HG02840 (cell line): ENCODE results near the gene TUBA4B.

ENCODE experiments used
- ATAC-seq: cut with Tn5 transposase; IDR thresholded peaks from one replicate; pipeline ENCODE4 v1.9.1; 2021; ENCODE audit warnings: mild to moderate bottlenecking, moderate library complexity, moderate number of reproducible peaks; ENCODE audit not compliant: unreplicated experiment, low FRiP score

Gene TUBA4B

DNA sequence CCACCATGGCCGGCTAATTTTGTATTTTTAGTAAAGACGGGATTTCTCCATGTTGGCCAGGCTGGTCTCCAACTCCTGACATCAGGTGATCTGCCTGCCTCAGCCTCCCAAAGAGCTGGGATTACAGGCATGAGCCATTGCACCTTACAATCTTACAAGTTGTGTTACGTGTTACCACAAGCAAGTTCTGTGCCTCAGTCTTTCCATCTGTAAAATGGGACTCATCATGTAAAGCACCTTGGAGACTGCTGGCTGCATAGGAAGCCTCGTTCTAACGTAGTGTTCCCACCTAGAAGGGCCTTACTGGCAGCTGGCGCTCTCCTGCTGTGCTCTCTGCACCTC is 36.1 kb downstream of the TUBA4B start:
- ATAC-seq, result no peak

DNA sequence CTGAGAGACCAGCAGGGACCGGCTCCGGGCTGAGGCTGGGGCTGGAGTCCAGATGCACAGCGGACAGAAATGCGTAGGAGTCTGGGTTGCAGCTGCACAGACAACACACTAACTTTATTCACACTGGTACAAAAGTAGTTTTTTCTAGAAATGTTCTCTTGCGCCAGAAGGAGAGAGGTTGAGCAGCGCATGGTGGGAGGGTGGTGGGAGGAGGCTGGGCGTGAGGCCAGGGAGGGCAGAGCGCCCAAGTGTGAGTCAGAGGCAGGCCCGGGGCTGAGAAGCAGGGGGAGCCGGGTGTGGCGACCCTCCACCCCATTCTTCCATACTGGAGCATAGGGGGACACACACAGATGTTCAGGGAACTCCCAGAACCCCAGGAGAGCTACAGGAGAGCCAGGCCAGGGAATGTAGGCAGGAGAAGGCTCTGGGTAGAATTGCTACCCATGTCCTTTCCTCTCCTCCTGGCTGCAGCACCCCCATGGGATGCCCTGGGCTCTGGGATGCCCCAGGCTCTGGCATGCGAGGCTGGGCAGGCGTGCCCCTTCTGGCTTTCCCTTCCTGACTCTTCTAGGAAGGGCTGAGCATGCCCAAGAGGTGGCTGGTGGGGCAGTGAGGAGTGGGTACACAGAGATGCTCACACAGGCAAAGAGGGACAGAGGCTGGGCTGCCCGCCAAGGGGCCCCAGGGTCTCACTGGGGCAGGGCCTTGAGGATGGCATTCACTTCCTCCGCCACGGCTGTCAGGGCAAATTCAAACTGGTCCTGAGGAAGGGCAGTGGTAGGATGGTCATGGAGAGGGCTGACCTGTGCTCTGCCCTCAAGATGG is 36.7 kb downstream of the TUBA4B start:
- ATAC-seq, result no peak

DNA sequence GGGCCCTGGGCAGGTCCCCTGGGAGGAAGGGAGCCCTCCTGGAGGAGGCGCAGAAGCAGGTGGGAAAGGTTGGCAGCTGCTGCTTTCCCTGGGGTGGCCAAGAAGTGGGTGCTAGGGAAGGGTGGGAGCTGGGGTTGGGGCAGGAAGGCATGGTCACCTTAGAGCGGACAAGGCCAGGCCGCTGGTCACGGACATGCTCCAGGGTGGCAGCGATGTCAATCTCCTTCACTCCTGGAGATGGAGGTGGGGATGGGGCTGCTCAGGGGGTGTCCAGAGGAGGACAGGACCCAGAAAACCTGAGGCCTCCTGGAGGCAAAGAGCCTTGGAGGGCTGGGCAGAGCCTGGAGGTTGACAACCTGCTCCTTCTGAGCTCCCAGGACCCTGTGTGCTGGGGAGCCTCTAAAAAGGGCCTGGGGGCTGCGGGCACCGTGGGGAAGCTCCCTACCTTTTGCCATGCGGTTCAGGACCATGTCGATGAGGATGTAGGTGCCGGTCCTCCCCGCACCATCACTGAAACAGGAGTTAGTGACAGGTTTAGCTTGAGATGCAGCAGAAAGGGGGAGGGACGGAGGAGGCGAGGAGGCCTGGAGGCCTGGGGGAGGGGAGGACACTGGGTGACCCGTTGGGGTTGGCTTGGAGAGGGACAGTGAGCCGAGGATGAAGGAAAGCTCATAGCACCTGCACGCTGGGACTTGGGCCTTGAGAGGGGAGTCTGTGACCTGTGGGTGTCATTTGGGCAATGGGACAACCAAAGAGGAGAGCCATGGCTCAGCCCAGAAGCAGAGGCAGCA is 37.5 kb downstream of the TUBA4B start:
- no peak for ATAC-seq

GRCh38 chr2:219291394-219291793 is 38.4 kb downstream of the TUBA4B start:
- ATAC-seq, result no peak

DNA sequence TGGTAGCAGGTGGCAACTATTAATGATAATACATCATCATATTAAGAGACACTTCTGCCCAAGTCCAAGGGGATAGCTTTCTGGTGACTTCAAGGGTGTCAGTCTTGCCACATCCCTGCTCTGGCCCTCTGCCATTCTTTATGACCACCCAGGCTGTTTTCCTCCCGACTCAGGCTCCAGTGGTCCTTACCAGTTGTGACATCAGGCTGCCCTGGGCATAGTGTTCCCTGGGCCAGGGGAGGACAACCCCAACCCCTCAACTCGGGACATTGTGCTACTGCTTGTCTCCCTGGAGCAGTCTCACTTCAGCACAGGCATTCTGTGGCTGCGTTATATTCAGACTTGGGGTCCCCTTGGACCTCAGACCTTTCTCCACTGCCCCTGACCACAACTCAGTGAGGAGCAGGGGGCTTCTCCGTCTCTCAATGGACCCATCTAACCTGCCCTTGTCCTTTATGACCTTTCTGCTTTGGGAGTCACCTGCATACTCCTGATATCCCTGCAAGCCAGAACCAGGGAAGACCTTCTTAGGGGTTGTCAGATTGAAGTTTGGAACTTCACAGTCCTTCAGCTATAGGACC is 39.0 kb downstream of the TUBA4B start:
- no peak for ATAC-seq

DNA sequence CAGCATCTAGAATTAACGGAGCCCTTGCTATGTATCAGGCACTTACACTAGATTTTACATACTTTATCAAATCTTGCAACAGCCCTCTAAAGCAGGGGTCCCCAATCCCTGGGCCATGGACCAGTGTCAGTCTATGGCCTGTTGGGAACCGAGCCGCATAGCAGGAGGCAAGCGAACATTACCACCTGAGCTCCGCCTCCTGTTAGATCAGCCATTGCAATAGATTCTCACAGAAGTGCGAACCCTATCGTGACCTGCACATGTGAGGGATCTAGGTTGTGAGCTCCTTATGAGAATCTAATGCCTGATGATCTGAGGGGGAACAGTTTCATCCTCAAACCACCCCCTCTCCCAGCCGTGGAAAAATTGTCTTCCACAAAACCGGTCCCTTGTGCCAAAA is 39.6 kb downstream of the TUBA4B start:
- no peak for ATAC-seq

DNA sequence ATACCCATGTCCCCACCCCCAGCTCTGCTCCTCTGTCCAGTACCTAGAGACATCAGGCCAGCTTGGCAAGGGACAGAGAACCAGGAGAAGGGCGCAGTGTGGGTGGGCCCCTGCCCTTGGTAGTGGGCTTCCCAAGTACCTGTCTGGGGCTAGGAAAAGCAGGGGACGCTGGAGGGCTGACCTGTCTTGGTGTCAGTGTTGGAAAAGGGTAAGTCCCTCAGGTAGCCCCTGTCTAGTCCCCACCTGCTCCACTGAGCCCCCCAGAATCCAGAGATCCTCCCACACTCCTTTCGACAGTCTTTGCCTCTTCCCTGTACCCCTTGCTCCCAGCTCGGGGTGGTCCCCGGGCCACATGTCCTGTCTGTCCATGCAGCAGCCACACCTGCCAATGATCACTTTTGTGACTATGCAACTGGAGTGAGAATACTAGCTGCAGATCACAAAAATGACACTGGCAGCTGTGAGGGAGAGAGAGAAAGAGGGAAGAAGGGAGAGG is 40.7 kb downstream of the TUBA4B start:
- ATAC-seq, result no peak

DNA sequence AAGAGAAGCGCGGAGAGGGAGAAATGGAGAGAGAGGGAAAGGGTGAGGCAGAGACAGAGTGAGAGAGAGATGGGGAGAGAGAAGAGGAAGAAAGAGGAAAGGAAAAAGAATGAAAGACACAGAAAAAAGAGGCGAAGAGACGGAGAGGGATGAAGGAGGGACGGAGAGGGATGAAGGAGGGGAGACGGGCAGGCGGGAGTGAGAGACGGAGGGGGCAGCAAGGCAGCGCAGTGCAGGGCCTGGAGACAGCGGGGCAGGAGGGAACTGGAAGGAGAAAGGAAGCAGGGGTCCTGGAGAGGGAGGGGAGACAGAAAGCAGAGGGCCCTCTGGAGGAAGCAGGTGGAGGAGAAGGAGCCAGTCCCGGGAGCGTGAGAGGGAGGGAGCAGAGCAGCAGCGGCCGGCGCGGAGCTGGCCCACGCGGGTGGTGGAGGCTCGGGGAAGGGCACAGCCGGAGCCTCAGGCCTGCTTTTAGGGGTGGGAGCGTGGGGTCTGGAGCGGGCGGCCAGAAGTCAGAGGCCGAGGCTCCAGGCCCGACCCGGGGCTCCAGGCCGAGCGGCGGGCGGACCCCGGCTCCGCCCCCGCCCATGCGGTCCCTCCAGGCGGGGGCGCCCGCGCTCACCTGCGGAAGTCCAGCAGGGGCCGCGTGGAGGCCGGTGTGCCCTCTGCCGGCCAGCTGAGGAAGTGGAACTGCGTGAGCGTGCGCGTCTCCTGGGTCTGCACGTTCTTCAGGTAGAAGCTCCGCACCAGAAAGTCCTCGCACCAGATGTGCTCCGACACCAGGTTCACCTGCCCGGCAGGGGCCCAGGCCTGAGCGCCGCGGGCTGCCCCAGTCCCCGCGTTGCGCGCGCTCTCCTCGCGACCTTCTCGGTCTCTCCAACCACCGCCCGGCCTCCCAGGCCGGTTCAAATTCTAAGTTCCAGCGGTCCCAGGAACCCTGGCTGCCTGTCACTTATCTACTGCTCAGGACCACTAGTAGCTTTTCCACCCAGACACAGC is 41.6 kb downstream of the TUBA4B start:
- ATAC-seq, result peak; percentile 72

DNA sequence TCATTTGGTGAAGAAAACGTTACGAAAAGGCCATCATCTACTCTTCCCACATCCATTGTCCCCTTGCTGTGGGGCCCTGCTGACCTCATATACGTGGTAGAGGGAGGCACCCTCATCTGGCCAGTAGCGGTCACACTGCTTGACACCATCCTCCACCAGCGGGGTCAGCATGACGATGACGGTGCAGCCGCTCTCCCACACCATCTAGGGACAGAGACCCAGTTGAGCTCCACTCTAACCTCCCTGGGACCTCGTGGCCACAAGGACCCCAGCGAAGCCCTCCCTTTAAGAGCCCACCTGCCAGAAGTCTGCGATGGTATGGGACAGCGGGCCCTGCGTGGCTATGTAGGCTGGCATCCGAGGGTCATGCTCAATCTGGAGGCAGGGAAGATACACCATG is 43.1 kb downstream of the TUBA4B start:
- ATAC-seq, result no peak

DNA sequence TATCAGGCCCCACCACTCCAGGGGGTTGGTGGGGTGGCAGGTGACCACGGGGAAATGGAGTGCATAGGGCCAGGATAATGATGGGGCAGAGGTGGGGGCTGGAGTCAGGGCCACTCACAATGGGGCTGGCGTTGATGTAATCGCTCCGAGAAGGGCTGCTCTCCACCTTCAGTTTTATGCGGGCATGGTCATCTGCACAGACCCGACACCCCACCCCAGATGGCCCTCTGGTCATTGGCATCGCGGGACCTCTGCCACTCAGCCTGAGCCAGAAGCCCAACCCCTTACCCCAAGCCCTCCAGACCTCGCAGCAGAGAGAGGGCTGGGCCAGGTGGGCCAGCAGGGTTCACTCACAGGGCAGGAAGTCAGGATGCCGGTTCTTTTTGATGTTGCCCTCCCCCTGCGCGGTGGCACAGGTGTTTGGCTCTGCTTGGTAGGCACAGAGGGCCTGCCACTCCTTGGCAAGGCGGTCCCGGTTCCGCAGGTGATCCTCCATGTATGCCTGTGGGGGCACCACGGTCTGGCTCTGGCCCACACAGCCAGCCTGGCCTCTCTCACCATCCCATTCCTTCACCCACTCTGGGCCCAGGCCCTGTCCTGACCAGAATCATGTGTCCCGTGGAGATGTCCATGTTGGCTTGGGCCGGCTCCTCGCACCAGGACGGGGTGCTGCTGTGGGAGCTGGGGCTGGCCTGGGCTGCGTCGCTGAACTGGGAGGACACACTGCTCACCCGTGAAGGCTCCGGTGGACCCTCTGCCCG is 43.8 kb downstream of the TUBA4B start:
- ATAC-seq, result no peak

GRCh38 chr2:219297766-219298456 is 44.9 kb downstream of the TUBA4B start:
- no peak for ATAC-seq

DNA sequence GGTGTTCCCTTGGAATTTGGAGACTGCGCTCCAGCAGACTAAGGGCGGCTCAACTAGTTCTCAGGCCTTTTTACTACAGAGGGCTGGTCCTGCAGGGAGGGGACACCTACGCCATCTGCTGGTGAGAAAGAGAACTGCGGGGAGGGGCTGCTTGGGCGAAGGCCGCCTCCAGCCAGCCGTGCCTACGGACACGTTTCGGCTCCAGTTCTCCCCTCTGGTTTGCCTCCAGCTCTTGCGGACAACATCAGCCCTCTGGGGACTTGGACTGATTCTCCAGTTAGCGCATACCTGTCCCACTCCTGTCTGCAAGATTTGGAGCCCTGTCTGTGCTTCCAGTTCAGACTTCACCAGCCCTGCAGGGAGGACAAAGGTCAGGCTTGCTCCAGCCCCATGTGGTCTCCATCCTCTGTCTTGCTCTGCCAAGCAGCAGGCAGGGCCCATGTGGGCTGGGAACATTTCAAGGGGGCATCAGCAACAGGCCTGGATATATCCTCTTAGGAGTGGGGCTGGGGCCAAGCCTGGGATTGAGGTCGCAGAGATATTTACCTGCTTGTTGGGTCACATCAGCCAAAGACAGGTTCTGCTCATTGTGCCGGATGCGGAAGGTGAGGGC is 45.8 kb downstream of the TUBA4B start:
- ATAC-seq, result no peak

- no peak for ATAC-seq
Observed at GRCh38 chr2:219299372-219299760, 46.3 kb downstream of the TUBA4B start.

- ATAC-seq, result no peak
Observed at GRCh38 chr2:219300022-219300421, 47.0 kb downstream of the TUBA4B start.

- no peak for ATAC-seq
Observed at GRCh38 chr2:219302412-219302968, 49.4 kb downstream of the TUBA4B start.

- ATAC-seq, result no peak
Observed at GRCh38 chr2:219304223-219304622, 51.2 kb downstream of the TUBA4B start.

DNA sequence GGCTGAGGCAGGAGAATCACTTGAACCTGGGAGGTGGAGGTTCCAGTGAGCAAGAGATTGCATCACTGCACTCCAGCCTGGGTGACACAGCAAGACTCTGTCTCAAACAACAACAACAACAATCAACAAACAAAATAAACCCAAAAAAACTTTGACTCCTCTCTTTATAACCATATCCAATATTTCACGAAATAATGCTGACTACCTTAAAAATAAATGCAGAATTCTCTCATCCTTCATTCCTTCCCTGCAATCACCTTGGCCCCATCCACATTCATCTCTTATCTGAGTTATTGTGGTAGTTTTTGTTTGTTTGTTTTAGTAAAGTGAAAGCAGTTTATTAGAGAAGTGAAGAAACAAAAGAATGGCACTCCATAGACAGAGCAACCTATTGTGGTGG is 53.0 kb downstream of the TUBA4B start:
- no peak for ATAC-seq
